ENCODE data around the gene PKN1. TPM values are rescaled to one million over a fixed set of nuclear protein-coding genes. Genes with fewer than 3 reads are reported as not detected.

Gene PKN1
- total and polyA plus RNA-seq, 2 of the 13 experiments (the other 11 are each of a cell fraction or from before 2014, with no cell fraction given): 45.7 to 54.5 TPM

GRCh38 chr19:14502334-14503092 is 69.4 kb downstream of the PKN1 start (continued):
- no peak for TF ChIP-seq ATF5 (CRISPR knock-in tag; IDR thresholded peaks at IDR 0.05; ENCODE audit: low read depth)
- TF ChIP-seq HOXD1 (CRISPR knock-in tag; IDR thresholded peaks at IDR 0.05): no peak
- no peak for TF ChIP-seq RBAK (CRISPR knock-in tag; IDR thresholded peaks at IDR 0.05)
- TF ChIP-seq ZNF367 (CRISPR knock-in tag; IDR thresholded peaks at IDR 0.05; ENCODE audit: borderline replicate concordance): no peak
- no peak for TF ChIP-seq ZNF530 (CRISPR knock-in tag; IDR thresholded peaks at IDR 0.05; ENCODE audit: low read depth)
- TF ChIP-seq ELF4 (CRISPR knock-in tag; IDR thresholded peaks at IDR 0.05; ENCODE audit: borderline replicate concordance): no peak
- TF ChIP-seq THAP7 (CRISPR knock-in tag; IDR thresholded peaks at IDR 0.05): no peak
- no peak for TF ChIP-seq PITX1 (CRISPR knock-in tag; IDR thresholded peaks at IDR 0.05)
- no peak for TF ChIP-seq ZNF598 (CRISPR knock-in tag; IDR thresholded peaks at IDR 0.05; ENCODE audit: borderline replicate concordance)
- TF ChIP-seq GLI4 (CRISPR knock-in tag; IDR thresholded peaks at IDR 0.05; ENCODE audit: borderline replicate concordance): no peak
- no peak for TF ChIP-seq MYC (CRISPR knock-in tag; IDR thresholded peaks at IDR 0.05; ENCODE audit: borderline replicate concordance)
- TF ChIP-seq, protein P1, sequence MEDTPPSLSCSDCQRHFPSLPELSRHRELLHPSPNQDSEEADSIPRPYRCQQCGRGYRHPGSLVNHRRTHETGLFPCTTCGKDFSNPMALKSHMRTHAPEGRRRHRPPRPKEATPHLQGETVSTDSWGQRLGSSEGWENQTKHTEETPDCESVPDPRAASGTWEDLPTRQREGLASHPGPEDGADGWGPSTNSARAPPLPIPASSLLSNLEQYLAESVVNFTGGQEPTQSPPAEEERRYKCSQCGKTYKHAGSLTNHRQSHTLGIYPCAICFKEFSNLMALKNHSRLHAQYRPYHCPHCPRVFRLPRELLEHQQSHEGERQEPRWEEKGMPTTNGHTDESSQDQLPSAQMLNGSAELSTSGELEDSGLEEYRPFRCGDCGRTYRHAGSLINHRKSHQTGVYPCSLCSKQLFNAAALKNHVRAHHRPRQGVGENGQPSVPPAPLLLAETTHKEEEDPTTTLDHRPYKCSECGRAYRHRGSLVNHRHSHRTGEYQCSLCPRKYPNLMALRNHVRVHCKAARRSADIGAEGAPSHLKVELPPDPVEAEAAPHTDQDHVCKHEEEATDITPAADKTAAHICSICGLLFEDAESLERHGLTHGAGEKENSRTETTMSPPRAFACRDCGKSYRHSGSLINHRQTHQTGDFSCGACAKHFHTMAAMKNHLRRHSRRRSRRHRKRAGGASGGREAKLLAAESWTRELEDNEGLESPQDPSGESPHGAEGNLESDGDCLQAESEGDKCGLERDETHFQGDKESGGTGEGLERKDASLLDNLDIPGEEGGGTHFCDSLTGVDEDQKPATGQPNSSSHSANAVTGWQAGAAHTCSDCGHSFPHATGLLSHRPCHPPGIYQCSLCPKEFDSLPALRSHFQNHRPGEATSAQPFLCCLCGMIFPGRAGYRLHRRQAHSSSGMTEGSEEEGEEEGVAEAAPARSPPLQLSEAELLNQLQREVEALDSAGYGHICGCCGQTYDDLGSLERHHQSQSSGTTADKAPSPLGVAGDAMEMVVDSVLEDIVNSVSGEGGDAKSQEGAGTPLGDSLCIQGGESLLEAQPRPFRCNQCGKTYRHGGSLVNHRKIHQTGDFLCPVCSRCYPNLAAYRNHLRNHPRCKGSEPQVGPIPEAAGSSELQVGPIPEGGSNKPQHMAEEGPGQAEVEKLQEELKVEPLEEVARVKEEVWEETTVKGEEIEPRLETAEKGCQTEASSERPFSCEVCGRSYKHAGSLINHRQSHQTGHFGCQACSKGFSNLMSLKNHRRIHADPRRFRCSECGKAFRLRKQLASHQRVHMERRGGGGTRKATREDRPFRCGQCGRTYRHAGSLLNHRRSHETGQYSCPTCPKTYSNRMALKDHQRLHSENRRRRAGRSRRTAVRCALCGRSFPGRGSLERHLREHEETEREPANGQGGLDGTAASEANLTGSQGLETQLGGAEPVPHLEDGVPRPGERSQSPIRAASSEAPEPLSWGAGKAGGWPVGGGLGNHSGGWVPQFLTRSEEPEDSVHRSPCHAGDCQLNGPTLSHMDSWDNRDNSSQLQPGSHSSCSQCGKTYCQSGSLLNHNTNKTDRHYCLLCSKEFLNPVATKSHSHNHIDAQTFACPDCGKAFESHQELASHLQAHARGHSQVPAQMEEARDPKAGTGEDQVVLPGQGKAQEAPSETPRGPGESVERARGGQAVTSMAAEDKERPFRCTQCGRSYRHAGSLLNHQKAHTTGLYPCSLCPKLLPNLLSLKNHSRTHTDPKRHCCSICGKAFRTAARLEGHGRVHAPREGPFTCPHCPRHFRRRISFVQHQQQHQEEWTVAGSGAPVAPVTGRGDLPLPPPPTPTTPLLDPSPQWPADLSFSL (CRISPR knock-in tag; IDR thresholded peaks at IDR 0.05): no peak
- no peak for TF ChIP-seq THAP11 (CRISPR knock-in tag; IDR thresholded peaks at IDR 0.05)
- no peak for TF ChIP-seq DR1 (CRISPR knock-in tag; IDR thresholded peaks at IDR 0.05)
- no peak for TF ChIP-seq ZNF24 (IDR thresholded peaks at IDR 0.05)
- no peak for TF ChIP-seq IKZF4 (CRISPR knock-in tag; IDR thresholded peaks at IDR 0.05; ENCODE audit: borderline replicate concordance, low read depth, not compliant biosample characterization)
- TF ChIP-seq SNRNP70 (IDR thresholded peaks at IDR 0.05; ENCODE audit: low read depth, low read length): no peak
- TF ChIP-seq ADNP (CRISPR knock-in tag; IDR thresholded peaks at IDR 0.05): no peak
- TF ChIP-seq, protein P2, sequence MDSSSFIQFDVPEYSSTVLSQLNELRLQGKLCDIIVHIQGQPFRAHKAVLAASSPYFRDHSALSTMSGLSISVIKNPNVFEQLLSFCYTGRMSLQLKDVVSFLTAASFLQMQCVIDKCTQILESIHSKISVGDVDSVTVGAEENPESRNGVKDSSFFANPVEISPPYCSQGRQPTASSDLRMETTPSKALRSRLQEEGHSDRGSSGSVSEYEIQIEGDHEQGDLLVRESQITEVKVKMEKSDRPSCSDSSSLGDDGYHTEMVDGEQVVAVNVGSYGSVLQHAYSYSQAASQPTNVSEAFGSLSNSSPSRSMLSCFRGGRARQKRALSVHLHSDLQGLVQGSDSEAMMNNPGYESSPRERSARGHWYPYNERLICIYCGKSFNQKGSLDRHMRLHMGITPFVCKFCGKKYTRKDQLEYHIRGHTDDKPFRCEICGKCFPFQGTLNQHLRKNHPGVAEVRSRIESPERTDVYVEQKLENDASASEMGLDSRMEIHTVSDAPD (CRISPR knock-in tag; IDR thresholded peaks at IDR 0.05): no peak

All from HepG2 (cell line).